ENCODE results near the gene PGF. TPM values are rescaled to one million over a fixed set of nuclear protein-coding genes. Genes with fewer than 3 reads are reported as not detected.

The PGF gene
- total and polyA plus RNA-seq, 4 donors, result 3.0 to 10.0 (median 6.8) TPM

GRCh38 chr14:74913986-74914573, 41.3 kb downstream of the PGF start:
- Histone ChIP-seq H3K9me3 (ENCODE audit: control insufficient read depth in 4 of 4, insufficient read depth in 3 of 4, low read length in 3 of 4) (no peaks in the 10 kb centered on the region), H3K27me3 (ENCODE audit: control insufficient read depth in 3 of 3, insufficient read depth in 3 of 3, low read length in 2 of 3) (no peaks in the 10 kb centered on the region), H3K4me1 (ENCODE audit: control insufficient read depth in 5 of 5, insufficient read depth in 5 of 5, low read length in 5 of 5) (peaks cover 0 to 25% (median 7%) of the 10 kb centered on the region in 5 donors), H3K9ac (ENCODE audit: insufficient read depth in 1 of 2, low read length in 2 of 2) (no peak overlapping the region), H3K4me3 (no peak overlapping the region), H3K27ac (ENCODE audit: low read depth in 1 of 2, low read length in 1 of 2) (no peak overlapping the region), H3K36me3 (ENCODE audit: control insufficient read depth in 4 of 4, insufficient read depth in 4 of 4, low read length in 4 of 4) (no peaks in the 10 kb centered on the region)
- TF ChIP-seq CTCF (IDR thresholded peaks at IDR 0.05; ENCODE audit: control extremely low read depth, extremely low read depth), result peak; percentile 42
- no peak for ATAC-seq (ENCODE audit: insufficient read depth, low FRiP score)
- 58 to 59% methylated on average over 6 of the region's 6 CpGs for WGBS, 2 donors
- DNase-seq, result peak; percentile 85 to 92 (median 91)

GRCh38 chr14:74913393-74913910, 41.9 kb downstream of the PGF start:
- Histone ChIP-seq H3K4me3 (no peak overlapping the region), H3K27ac (ENCODE audit: low read depth in 1 of 2, low read length in 1 of 2) (no peak overlapping the region), H3K9ac (ENCODE audit: insufficient read depth in 1 of 2, low read length in 2 of 2) (no peak overlapping the region), H3K27me3 (ENCODE audit: control insufficient read depth in 3 of 3, insufficient read depth in 3 of 3, low read length in 2 of 3) (no peaks in the 10 kb centered on the region), H3K4me1 (ENCODE audit: control insufficient read depth in 5 of 5, insufficient read depth in 5 of 5, low read length in 5 of 5) (peaks cover 0 to 25% (median 7%) of the 10 kb centered on the region in 5 donors), H3K9me3 (ENCODE audit: control insufficient read depth in 4 of 4, insufficient read depth in 3 of 4, low read length in 3 of 4) (no peaks in the 10 kb centered on the region), H3K36me3 (ENCODE audit: control insufficient read depth in 4 of 4, insufficient read depth in 4 of 4, low read length in 4 of 4) (no peaks in the 10 kb centered on the region)
- ATAC-seq (ENCODE audit: insufficient read depth, low FRiP score) (no peak), DNase-seq (no peak)
- TF ChIP-seq CTCF (IDR thresholded peaks at IDR 0.05; ENCODE audit: control extremely low read depth, extremely low read depth), result no peak
- 77 to 86% methylated on average over 5 of the region's 5 CpGs for WGBS, 2 donors

GRCh38 chr14:74912801-74913200, 42.6 kb downstream of the PGF start:
- WGBS, 2 donors, result 96% methylated on average over 10 of the region's 10 CpGs
- Histone ChIP-seq H3K4me1 (ENCODE audit: control insufficient read depth in 5 of 5, insufficient read depth in 5 of 5, low read length in 5 of 5) (peaks cover 0 to 24% (median 7%) of the 10 kb centered on the region in 5 donors), H3K27ac (ENCODE audit: low read depth in 1 of 2, low read length in 1 of 2) (no peak overlapping the region)

More at GRCh38 chr14:74912801-74913200, 42.6 kb downstream of the PGF start:
- no peaks in the 10 kb centered on the region for H3K27me3 ChIP-seq (ENCODE audit: control insufficient read depth in 3 of 3, insufficient read depth in 3 of 3, low read length in 2 of 3)
- H3K36me3 ChIP-seq (ENCODE audit: control insufficient read depth in 4 of 4, insufficient read depth in 4 of 4, low read length in 4 of 4), result no peaks in the 10 kb centered on the region
- ATAC-seq (ENCODE audit: insufficient read depth, low FRiP score) (no peak), DNase-seq (no peak)
- H3K4me3 ChIP-seq, result no peak overlapping the region
- no peak overlapping the region for H3K9ac ChIP-seq (ENCODE audit: insufficient read depth in 1 of 2, low read length in 2 of 2)
- TF ChIP-seq CTCF (IDR thresholded peaks at IDR 0.05; ENCODE audit: control extremely low read depth, extremely low read depth), result no peak
- no peaks in the 10 kb centered on the region for H3K9me3 ChIP-seq (ENCODE audit: control insufficient read depth in 4 of 4, insufficient read depth in 3 of 4, low read length in 3 of 4)
